Endothelial cell of umbilical vein (primary cell): ENCODE data around the gene RIN2.

Experiments
- CTCF ChIP-seq, 2 donors: IDR thresholded peaks; 1 replicate in 1 of 2; 2 replicates in 1 of 2; pipeline ENCODE4 v1.5.1; 2011; ENCODE audit warnings: low read length in 2 of 2, mild to moderate bottlenecking in 2 of 2, moderate library complexity in 2 of 2, control low read depth in 1 of 2, inconsistent platforms in 1 of 2, low read depth in 1 of 2; ENCODE audit not compliant: insufficient read depth in 1 of 2; ENCODE audit errors: extremely low read depth in 1 of 2
- EZH2 ChIP-seq: IDR thresholded peaks from 2 replicates; pipeline ENCODE4 v1.6.1; 2012; ENCODE audit warnings: borderline replicate concordance, low read depth, mild to moderate bottlenecking, moderate library complexity, low read length, inconsistent platforms; ENCODE audit not compliant: severe bottlenecking
- JUN ChIP-seq: IDR thresholded peaks from 2 replicates; pipeline ENCODE4 v1.6.1; 2011; ENCODE audit warnings: borderline replicate concordance, low read depth; ENCODE audit not compliant: insufficient read length, insufficient read depth
- MAX ChIP-seq: IDR thresholded peaks from 2 replicates; pipeline ENCODE4 v1.6.1; 2011; ENCODE audit not compliant: insufficient read depth, insufficient read length
- POLR2A ChIP-seq: IDR thresholded peaks from 2 replicates; pipeline ENCODE4 v1.6.1; 2012; ENCODE audit warnings: low read depth, mild to moderate bottlenecking, control low read depth, low read length
- POLR2AphosphoS5 ChIP-seq: IDR thresholded peaks from 2 replicates; pipeline ENCODE4 v1.6.1; 2012; ENCODE audit warnings: low read depth, mild to moderate bottlenecking, control low read depth, low read length, moderate library complexity; ENCODE audit not compliant: insufficient read depth

GRCh38 chr20:19781235-19781634 lies 23.2 kb downstream of the RIN2 start:
- TF ChIP-seq POLR2A (no peak), CTCF (IDR thresholded peaks at IDR 0.05; ENCODE audit: extremely low read depth in 1 of 2, insufficient read depth in 1 of 2, low read depth in 1 of 2, low read length in 2 of 2) (no peak), EZH2 (no peak), JUN (no peak), MAX (no peak), POLR2AphosphoS5 (no peak)
